HepG2 (cell line): ENCODE data around the gene SPIRE1. TPM values are rescaled to one million over a fixed set of nuclear protein-coding genes. Genes with fewer than 3 reads are reported as not detected.

Source experiments
- ATAC-seq: fragments of 200-7000 bp; cut with Tn5 transposase; 3 replicates; pipeline ENCODE4 v1.9.1; 2020; ENCODE audit warnings: mild to moderate bottlenecking, moderate library complexity
- BruUV-seq: library from RNA; stranded (reverse); fragments of 400-500 nt; replicated peaks from 2 replicates; lab custom pipeline; 2021; lab: Mats Ljungman, UMichigan
- CTCF ChIA-PET: fragments of 300-600 bp; formaldehyde crosslinking; extraction: SDS; loops from one replicate; lab custom pipeline; 2021; ENCODE audit warnings: low total read pairs, inconsistent platforms, low intra/inter-chr PET ratio; lab: Yijun Ruan, JAX
- POLR2A ChIA-PET: fragments of 350-600 bp; sonication (Branson Sonifier 250); formaldehyde crosslinking; loops from one replicate; lab custom pipeline; 2020; ENCODE audit warnings: antibody characterized with exemption, inconsistent platforms; lab: Yijun Ruan, JAX
- DNase-seq: peaks from one replicate; pipeline ENCODE4 v3.0.0-alpha.2; 2015; ENCODE audit warnings: low spot score
- FAIRE-seq: peaks from 3 replicates; lab custom pipeline; 2011; peaks lifted over from hg19 to GRCh38; lab: Jason Lieb, UNC
- H2AFZ ChIP-seq: one replicate; pipeline ENCODE4 v1.6.1; 2011; ENCODE audit warnings: low read length, inconsistent platforms
- H3K27ac ChIP-seq: fragments of 300-600 bp; 3 replicates; pipeline ENCODE4 v1.8.0; 2011; ENCODE audit warnings: mixed run types, mild to moderate bottlenecking, mixed read lengths, low read length, inconsistent platforms; ENCODE audit not compliant: insufficient read depth; ENCODE audit errors: extremely low read length
- H3K27me3 ChIP-seq, 2 experiments: fragments of 200-600 bp in 1 of 2; 2 replicates in 1 of 2; 3 replicates in 1 of 2; pipeline versions ENCODE4 v1.6.0 to v1.8.0; 2011; ENCODE audit warnings: low read length in 2 of 2, mild to moderate bottlenecking in 2 of 2, moderate library complexity in 2 of 2, inconsistent platforms in 1 of 2; ENCODE audit not compliant: insufficient read depth in 2 of 2, control insufficient read depth in 1 of 2
- H3K36me3 ChIP-seq, 2 experiments: fragments of 200-600 bp in 1 of 2; replicated peaks in 1 of 2; 2 replicates in 1 of 2; 3 replicates in 1 of 2; pipeline versions ENCODE4 v1.5.1 to v1.8.0; 2011; ENCODE audit warnings: low read length in 2 of 2, inconsistent platforms in 1 of 2; ENCODE audit not compliant: insufficient read depth in 2 of 2, control insufficient read depth in 1 of 2
- H3K4me1 ChIP-seq: 2 replicates; pipeline ENCODE4 v1.5.1; 2012; ENCODE audit warnings: low read length, inconsistent platforms; ENCODE audit not compliant: insufficient read depth
- H3K4me2 ChIP-seq: 2 replicates; pipeline ENCODE4 v1.6.0; 2011; ENCODE audit warnings: low read depth, low read length, inconsistent platforms
- H3K4me3 ChIP-seq, 3 experiments: fragments of 200-600 bp in 1 of 3; sonication (generic), shearing (Covaris generic) in 1 of 3; replicated peaks in 1 of 3; 2 replicates each; pipeline ENCODE4 v1.5.1; 2011 to 2016; ENCODE audit warnings: low read length in 3 of 3, inconsistent platforms in 2 of 3, low read depth in 2 of 3, mild to moderate bottlenecking in 2 of 3, control low read depth in 1 of 3, mixed read lengths in 1 of 3; ENCODE audit not compliant: insufficient read depth in 1 of 3
- H3K79me2 ChIP-seq: one replicate; pipeline ENCODE4 v1.6.1; 2011; ENCODE audit warnings: low read length, inconsistent platforms; ENCODE audit not compliant: insufficient read depth
- H3K9ac ChIP-seq: 2 replicates; pipeline ENCODE4 v1.6.0; 2011; ENCODE audit warnings: mild to moderate bottlenecking, low read depth, low read length, inconsistent platforms; ENCODE audit not compliant: insufficient read depth
- H3K9me3 ChIP-seq: 2 replicates; pipeline ENCODE4 v1.5.1; 2012; ENCODE audit warnings: mild to moderate bottlenecking, low read length
- H4K20me1 ChIP-seq: 2 replicates; pipeline ENCODE4 v1.6.0; 2011; ENCODE audit warnings: inconsistent platforms, mild to moderate bottlenecking, low read length, moderate library complexity; ENCODE audit not compliant: insufficient read depth
- ARID3A ChIP-seq: IDR thresholded peaks from 2 replicates; pipeline ENCODE4 v1.6.1; 2012; ENCODE audit warnings: low read depth, low read length, improper control_type of control experiment
- DMAP1 ChIP-seq: IDR thresholded peaks from 2 replicates; pipeline ENCODE4 v1.6.1; 2016
- HMG20A ChIP-seq: IDR thresholded peaks from 2 replicates; pipeline ENCODE4 v1.6.1; 2016; ENCODE audit warnings: borderline replicate concordance
- MAFG ChIP-seq: sonication (generic); formaldehyde crosslinking; IDR thresholded peaks from 2 replicates; pipeline ENCODE4 v1.5.1; 2020; ENCODE audit warnings: mild to moderate bottlenecking, missing genetic modification reagents
- MYC ChIP-seq: sonication (generic); formaldehyde crosslinking; IDR thresholded peaks from 2 replicates; pipeline ENCODE4 v1.9.0; 2021; ENCODE audit warnings: missing genetic modification reagents, borderline replicate concordance
- MZF1 ChIP-seq: sonication (generic); formaldehyde crosslinking; IDR thresholded peaks from 2 replicates; pipeline ENCODE4 v1.8.1; 2023; ENCODE audit warnings: mild to moderate bottlenecking, missing genetic modification reagents, borderline replicate concordance
- NR2F1 ChIP-seq, 2 experiments: fragments of 450-650 bp in 1 of 2; formaldehyde crosslinking in 1 of 2; IDR thresholded peaks; 2 replicates each; pipeline versions ENCODE4 v1.5.0 to v1.6.1; 2016 to 2020; ENCODE audit warnings: mild to moderate bottlenecking in 1 of 2, missing compliant biosample characterization in 1 of 2, missing genetic modification reagents in 1 of 2, moderate library complexity in 1 of 2
- POGZ ChIP-seq: sonication (generic); formaldehyde crosslinking; IDR thresholded peaks from 2 replicates; pipeline ENCODE4 v1.4.0; 2020; ENCODE audit warnings: mild to moderate bottlenecking, missing genetic modification reagents
- RBM39 ChIP-seq: fragments of 200-400 bp; formaldehyde crosslinking; IDR thresholded peaks from one replicate; pipeline ENCODE4 v1.6.1; 2018; ENCODE audit warnings: antibody characterized with exemption, mild to moderate bottlenecking, low read depth, low read length; ENCODE audit not compliant: poor library complexity, severe bottlenecking
- REPIN1 ChIP-seq: sonication (generic); formaldehyde crosslinking; IDR thresholded peaks from 2 replicates; pipeline ENCODE4 v1.8.0; 2022; ENCODE audit warnings: missing genetic modification reagents, low read depth, mild to moderate bottlenecking, borderline replicate concordance
- RFXANK ChIP-seq: IDR thresholded peaks from 2 replicates; pipeline ENCODE4 v1.6.1; 2016
- SMAD1 ChIP-seq: sonication (generic); formaldehyde crosslinking; IDR thresholded peaks from 2 replicates; pipeline ENCODE4 v1.4.0; 2020; ENCODE audit warnings: missing genetic modification reagents, low read depth, mild to moderate bottlenecking, borderline replicate concordance
- TARDBP ChIP-seq: sonication (generic); formaldehyde crosslinking; IDR thresholded peaks from 2 replicates; pipeline ENCODE4 v1.8.0; 2022; ENCODE audit warnings: mild to moderate bottlenecking, missing genetic modification reagents
- XRCC5 ChIP-seq: fragments of 200-400 bp; formaldehyde crosslinking; optimal IDR thresholded peaks from 2 replicates; pipeline ENCODE3; 2017; ENCODE audit warnings: mild to moderate bottlenecking, low read length
- ZBTB44 ChIP-seq: sonication (generic); formaldehyde crosslinking; IDR thresholded peaks from 2 replicates; pipeline ENCODE4 v1.4.0; 2020; ENCODE audit warnings: missing genetic modification reagents
- ZBTB7B ChIP-seq: sonication (generic); formaldehyde crosslinking; IDR thresholded peaks from 2 replicates; pipeline ENCODE4 v1.4.0; 2020; ENCODE audit warnings: missing genetic modification reagents
- ZNF580 ChIP-seq: IDR thresholded peaks from 2 replicates; pipeline ENCODE4 v1.6.1; 2016; ENCODE audit warnings: low read depth, borderline replicate concordance
- ZNF878 ChIP-seq: sonication (generic); formaldehyde crosslinking; IDR thresholded peaks from 2 replicates; pipeline ENCODE4 v1.8.1; 2023; ENCODE audit warnings: mild to moderate bottlenecking, missing genetic modification reagents, moderate library complexity
- WGBS: methylation state at CpG from one replicate; pipeline ENCODE4 v1.1.6; 2017; ENCODE audit warnings: low lambda C conversion rate; 5-methylcytosine and 5-hydroxymethylcytosine counted together
- in situ Hi-C: cut with HindIII; loops from 2 replicates; pipeline ENCODE4 v1.10.0; 2017; ENCODE audit warnings: low pct_unique_long_range_greater_than_20kb; ENCODE audit not compliant: extremely low pct_ligation_motif_present
- intact Hi-C: fragments of 100-400 bp; cut with micrococcal nuclease; formaldehyde crosslinking; loops from one replicate; pipeline ENCODE4 v1.10.0; 2022; ENCODE audit not compliant: unreplicated experiment
- polyA plus RNA-seq, 8 experiments: library from polyadenylated mRNA; depleted of rRNA in 3 of 8; stranded (reverse) in 7 of 8; unstranded in 1 of 8; fragments of >200 nt; fragmentation: Illumina TruSeq in 4 of 8; extraction: Trizol in 4 of 8; gene quantifications; 2 replicates each; pipeline versions ENCODE4 v1.2.1 to v1.2.3, GENCODE V29; 2011 to 2016; ENCODE audit warnings: low read depth in 4 of 8, missing spikeins in 1 of 8, mixed read lengths in 1 of 8; ENCODE audit not compliant: insufficient read depth in 1 of 8
- total RNA-seq, 5 experiments: library from RNA; depleted of rRNA; stranded (reverse); fragments of >200 nt; fragmentation: Illumina TruSeq; extraction: Trizol; gene quantifications; 2 replicates each; pipeline ENCODE4 v1.2.3, GENCODE V29; 2016; ENCODE audit warnings: low read depth in 1 of 5
- TF ChIP-seq, protein P1 (sequence below): sonication (generic); formaldehyde crosslinking; IDR thresholded peaks from 2 replicates; pipeline ENCODE4 v1.8.1; 2023; ENCODE audit warnings: mild to moderate bottlenecking, missing genetic modification reagents, borderline replicate concordance

Gene SPIRE1
- total and polyA plus RNA-seq, 2 of the 13 experiments (the other 11 are each of a cell fraction or from before 2014, with no cell fraction given), result 9.9 to 21.3 TPM

DNA sequence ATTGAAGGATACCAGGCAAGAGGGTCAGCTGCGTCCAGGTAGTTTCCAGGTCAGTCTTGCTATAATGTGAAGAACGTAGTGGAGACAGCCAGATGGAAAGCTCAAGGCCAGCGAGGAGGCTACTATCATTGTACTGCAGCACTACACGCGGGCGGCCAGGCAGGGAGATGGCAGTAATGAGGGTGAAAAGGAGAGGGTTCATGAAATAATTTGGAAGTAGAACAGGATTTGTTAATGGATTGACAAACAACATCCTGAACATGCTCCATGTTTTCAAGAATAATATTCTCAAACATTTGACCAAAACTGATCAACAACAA, 17.1 kb downstream of the SPIRE1 start (continued):
- TF ChIP-seq XRCC5, result no peak
- TF ChIP-seq, all 625 proteins: peak for 6

DNA sequence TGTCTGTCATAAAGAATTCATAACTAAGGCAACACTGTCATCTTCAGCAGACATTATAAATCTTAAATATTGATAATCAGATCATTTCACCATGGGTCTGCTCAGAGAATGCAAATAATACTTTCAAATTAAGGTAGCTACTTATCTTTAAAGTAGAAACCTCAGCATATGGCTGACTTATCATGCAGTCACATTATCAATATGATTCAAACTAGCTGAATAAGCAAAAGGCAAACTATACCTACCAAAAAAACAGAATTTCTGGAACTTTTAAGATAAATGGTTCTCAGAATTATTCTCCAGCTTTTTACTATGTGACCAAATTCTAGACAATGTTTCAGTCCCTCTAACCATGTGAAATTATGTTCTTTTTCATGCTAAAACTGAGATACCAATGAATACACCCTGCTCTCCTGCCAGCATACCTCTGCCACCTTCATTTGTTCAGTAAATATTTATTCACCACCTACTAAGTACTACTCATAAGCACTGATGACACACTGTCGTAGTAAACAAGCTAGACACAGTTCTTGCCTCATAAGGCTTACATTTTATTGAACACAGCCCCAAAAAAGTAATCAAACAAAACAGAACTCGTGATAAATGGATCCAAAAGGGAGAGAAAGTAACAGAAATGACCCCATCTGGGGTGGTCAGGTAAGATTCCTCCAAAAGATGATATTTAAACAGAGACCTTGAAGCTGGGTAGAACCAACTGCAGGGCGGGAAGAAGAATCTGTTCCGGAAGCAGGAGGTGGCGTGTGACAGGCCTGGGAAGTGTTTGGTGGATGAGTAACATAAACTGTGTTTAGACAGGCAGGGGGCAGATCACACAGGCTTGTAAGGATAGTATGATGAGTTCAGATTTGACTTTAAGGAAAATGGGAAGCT, 17.7 kb downstream of the SPIRE1 start:
- Histone ChIP-seq H3K27me3 (no peaks in the 10 kb centered on the region), H2AFZ (no peak overlapping the region), H3K4me3 (peak overlapping the region in 1 of 3 experiments; percentile 5; a peak in 1 of 6 replicates), H3K4me2 (peak overlapping the region; percentile 65), H3K4me1 (peaks cover 30% of the 10 kb centered on the region), H4K20me1 (no peaks in the 10 kb centered on the region), H3K36me3 (no peaks in the 10 kb centered on the region), H3K9ac (peak overlapping the region; percentile 26; the same call in 1 of the 2 replicates), H3K79me2 (peaks cover 12% of the 10 kb centered on the region), H3K27ac (peak overlapping the region; percentile 57), H3K9me3 (no peaks in the 10 kb centered on the region)
- DNase-seq (peak; percentile 68), ATAC-seq (peak; percentile 97), FAIRE-seq (peak; percentile 60)
- in situ Hi-C loops, result no loop called here
- 23% methylated on average over 5 of the region's 5 CpGs for WGBS
- ChIA-PET CTCF (no interaction called here), POLR2A (interaction anchor here (1.0 to 1.8 kb wide), 2 partner anchors 13 to 33 kb away, joined by 3 to 8 read pairs; no protein-coding TSS in a partner anchor)
- intact Hi-C loops, result loop anchor here (5.0 kb wide), 1 partner anchor 43 kb away; no protein-coding TSS in a partner anchor
- BruUV-seq, result TSS peak; percentile 35
- TF ChIP-seq, protein P1, sequence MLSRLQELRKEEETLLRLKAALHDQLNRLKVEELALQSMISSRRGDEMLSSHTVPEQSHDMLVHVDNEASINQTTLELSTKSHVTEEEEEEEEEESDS (CRISPR knock-in tag), result no peak
- TF ChIP-seq ZNF580 (CRISPR knock-in tag) (no peak), TARDBP (CRISPR knock-in tag) (no peak), MAFG (no peak), ZBTB44 (CRISPR knock-in tag) (no peak), RBM39 (no peak), SMAD1 (CRISPR knock-in tag) (no peak), DMAP1 (no peak), ARID3A (0 out of 2 replicates have a peak, but pooled peaks have one; percentile 18), ZNF878 (CRISPR knock-in tag) (no peak), NR2F1 (CRISPR knock-in tag; IDR thresholded peaks at IDR 0.05) (no peak), MYC (CRISPR knock-in tag) (no peak), RFXANK (CRISPR knock-in tag) (no peak), POGZ (CRISPR knock-in tag) (0 out of 2 replicates have a peak, but pooled peaks have one; percentile 27), MZF1 (CRISPR knock-in tag) (no peak), ZBTB7B (CRISPR knock-in tag) (no peak), REPIN1 (no peak), HMG20A (peak; percentile 12; the same call in 1 of the 2 replicates)
